Measurements from ENCODE around the gene NFE2L2. TPM values are rescaled to one million over a fixed set of nuclear protein-coding genes. Genes with fewer than 3 reads are reported as not detected.

NFE2L2 gene
- total and polyA plus RNA-seq, 9 of the 15 experiments (the other 6 are each of a cell fraction or from before 2014, with no cell fraction given) = 29.3 to 120 (median 59.3) TPM

DNA sequence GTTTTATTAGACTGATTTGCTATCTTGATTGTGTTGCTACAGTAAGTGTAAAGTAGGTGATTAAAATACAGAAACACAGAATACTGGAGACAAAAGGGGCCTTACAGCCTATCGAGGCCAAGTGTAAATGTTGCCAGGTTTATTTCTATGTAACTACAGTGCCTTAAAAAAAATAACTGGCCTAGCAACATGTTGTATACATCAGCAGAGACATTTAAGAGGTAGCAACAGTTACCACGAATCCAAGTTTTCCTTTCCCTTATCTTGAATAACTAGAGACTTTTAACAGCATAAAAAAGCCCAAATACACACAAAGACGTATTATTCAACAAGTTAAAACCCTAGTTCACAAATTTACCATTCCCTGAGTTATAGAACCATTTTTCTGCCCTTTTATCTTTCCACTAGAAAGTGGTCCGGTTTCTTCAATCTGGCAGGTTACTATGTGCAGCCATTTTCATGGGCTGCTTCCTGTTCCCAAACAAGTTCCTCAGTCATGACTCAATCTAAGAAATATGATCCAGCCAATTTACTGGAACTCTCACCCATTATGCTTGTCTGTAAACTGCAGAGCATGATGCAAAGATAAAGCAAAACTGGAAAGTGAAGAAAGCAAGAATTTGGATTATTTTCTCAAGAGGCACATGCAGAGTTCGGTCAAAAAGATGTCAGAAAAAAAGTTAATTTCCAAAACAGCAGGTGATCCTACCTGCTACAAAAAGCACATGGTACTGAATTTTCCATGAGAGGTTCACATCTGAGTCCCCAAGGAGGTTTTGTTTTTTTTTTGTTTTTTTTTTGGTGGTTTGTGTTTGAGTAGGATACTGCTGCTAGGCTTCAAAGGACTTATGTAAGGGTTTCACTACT lies 22.2 kb downstream of the NFE2L2 start (continued):
- no peak for TF ChIP-seq CBX1 (IDR thresholded peaks at IDR 0.05; ENCODE audit: low read depth)
- TF ChIP-seq HSF4 (CRISPR knock-in tag; IDR thresholded peaks at IDR 0.05; ENCODE audit: borderline replicate concordance) = no peak
- TF ChIP-seq NR3C1 (CRISPR knock-in tag; IDR thresholded peaks at IDR 0.05) = no peak
- no peak for TF ChIP-seq ZNF75A (CRISPR knock-in tag; IDR thresholded peaks at IDR 0.05)
- TF ChIP-seq, protein P1, sequence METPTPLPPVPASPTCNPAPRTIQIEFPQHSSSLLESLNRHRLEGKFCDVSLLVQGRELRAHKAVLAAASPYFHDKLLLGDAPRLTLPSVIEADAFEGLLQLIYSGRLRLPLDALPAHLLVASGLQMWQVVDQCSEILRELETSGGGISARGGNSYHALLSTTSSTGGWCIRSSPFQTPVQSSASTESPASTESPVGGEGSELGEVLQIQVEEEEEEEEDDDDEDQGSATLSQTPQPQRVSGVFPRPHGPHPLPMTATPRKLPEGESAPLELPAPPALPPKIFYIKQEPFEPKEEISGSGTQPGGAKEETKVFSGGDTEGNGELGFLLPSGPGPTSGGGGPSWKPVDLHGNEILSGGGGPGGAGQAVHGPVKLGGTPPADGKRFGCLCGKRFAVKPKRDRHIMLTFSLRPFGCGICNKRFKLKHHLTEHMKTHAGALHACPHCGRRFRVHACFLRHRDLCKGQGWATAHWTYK (CRISPR knock-in tag; IDR thresholded peaks at IDR 0.05) = peak; percentile 25; the same call in 1 of the 2 replicates
- TF ChIP-seq POLR2A (conservative IDR thresholded peaks at IDR 0.05) = no peak
- no peak for TF ChIP-seq SMARCB1 (IDR thresholded peaks at IDR 0.05; ENCODE audit: insufficient read length, low read depth)
- TF ChIP-seq CBFA2T3 (IDR thresholded peaks at IDR 0.05) = peak; percentile 64
- 0 out of 2 replicates have a peak, but pooled peaks have one; percentile 41 for TF ChIP-seq TAF7 (tag; IDR thresholded peaks at IDR 0.05)
- TF ChIP-seq SMAD3 (CRISPR knock-in tag; conservative IDR thresholded peaks at IDR 0.05) = peak; percentile 83
- TF ChIP-seq RFX1 (IDR thresholded peaks at IDR 0.05) = peak; percentile 51
- TF ChIP-seq, protein P2, sequence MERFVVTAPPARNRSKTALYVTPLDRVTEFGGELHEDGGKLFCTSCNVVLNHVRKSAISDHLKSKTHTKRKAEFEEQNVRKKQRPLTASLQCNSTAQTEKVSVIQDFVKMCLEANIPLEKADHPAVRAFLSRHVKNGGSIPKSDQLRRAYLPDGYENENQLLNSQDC (CRISPR knock-in tag; IDR thresholded peaks at IDR 0.05) = no peak
- no peak for TF ChIP-seq ZNF561 (CRISPR knock-in tag; conservative IDR thresholded peaks at IDR 0.05)
- TF ChIP-seq, protein P3, sequence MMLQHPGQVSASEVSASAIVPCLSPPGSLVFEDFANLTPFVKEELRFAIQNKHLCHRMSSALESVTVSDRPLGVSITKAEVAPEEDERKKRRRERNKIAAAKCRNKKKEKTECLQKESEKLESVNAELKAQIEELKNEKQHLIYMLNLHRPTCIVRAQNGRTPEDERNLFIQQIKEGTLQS (IDR thresholded peaks at IDR 0.05) = peak; percentile 96
- TF ChIP-seq, protein P3 (CRISPR knock-in tag; conservative IDR thresholded peaks at IDR 0.05) = no peak
- TF ChIP-seq, protein P4, sequence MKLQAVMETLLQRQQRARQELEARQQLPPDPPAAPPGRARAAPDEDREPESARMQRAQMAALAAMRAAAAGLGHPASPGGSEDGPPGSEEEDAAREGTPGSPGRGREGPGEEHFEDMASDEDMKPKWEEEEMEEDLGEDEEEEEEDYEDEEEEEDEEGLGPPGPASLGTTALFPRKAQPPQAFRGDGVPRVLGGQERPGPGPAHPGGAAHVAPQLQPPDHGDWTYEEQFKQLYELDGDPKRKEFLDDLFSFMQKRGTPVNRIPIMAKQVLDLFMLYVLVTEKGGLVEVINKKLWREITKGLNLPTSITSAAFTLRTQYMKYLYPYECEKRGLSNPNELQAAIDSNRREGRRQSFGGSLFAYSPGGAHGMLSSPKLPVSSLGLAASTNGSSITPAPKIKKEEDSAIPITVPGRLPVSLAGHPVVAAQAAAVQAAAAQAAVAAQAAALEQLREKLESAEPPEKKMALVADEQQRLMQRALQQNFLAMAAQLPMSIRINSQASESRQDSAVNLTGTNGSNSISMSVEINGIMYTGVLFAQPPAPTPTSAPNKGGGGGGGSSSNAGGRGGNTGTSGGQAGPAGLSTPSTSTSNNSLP (IDR thresholded peaks at IDR 0.05; ENCODE audit: borderline replicate concordance, low read depth, low read length) = no peak; the same call in 1 of the 2 replicates
- TF ChIP-seq FOXA1 (IDR thresholded peaks at IDR 0.05; ENCODE audit: borderline replicate concordance) = no peak
- TF ChIP-seq MYNN (IDR thresholded peaks at IDR 0.05) = 0 out of 2 replicates have a peak, but pooled peaks have one; percentile 6
- TF ChIP-seq MYNN (CRISPR knock-in tag; IDR thresholded peaks at IDR 0.05) = no peak
- TF ChIP-seq STAT5A (IDR thresholded peaks at IDR 0.05; ENCODE audit: borderline replicate concordance, low read length) = peak; percentile 75
- TF ChIP-seq ARID2 (IDR thresholded peaks at IDR 0.05) = no peak
- no peak for TF ChIP-seq SUPT5H (IDR thresholded peaks at IDR 0.05)
- TF ChIP-seq ZC3H4 (CRISPR knock-in tag; IDR thresholded peaks at IDR 0.05; ENCODE audit: borderline replicate concordance) = no peak
- TF ChIP-seq ADNP (tag; IDR thresholded peaks at IDR 0.05) = no peak; the same call in 1 of the 2 replicates
- TF ChIP-seq ARID1B (IDR thresholded peaks at IDR 0.05) = peak; percentile 93
- TF ChIP-seq SRSF3 (IDR thresholded peaks at IDR 0.05; ENCODE audit: insufficient read depth, low read length) = no peak
- TF ChIP-seq ZNF174 (CRISPR knock-in tag; IDR thresholded peaks at IDR 0.05) = no peak
- TF ChIP-seq PHTF2 (CRISPR knock-in tag; IDR thresholded peaks at IDR 0.05) = no peak
- TF ChIP-seq ETV1 (tag; conservative IDR thresholded peaks at IDR 0.05; ENCODE audit: low read depth) = peak; percentile 71

Data from K562 (cell line).